ENCODE measurements around the gene NUDT1.

DNA sequence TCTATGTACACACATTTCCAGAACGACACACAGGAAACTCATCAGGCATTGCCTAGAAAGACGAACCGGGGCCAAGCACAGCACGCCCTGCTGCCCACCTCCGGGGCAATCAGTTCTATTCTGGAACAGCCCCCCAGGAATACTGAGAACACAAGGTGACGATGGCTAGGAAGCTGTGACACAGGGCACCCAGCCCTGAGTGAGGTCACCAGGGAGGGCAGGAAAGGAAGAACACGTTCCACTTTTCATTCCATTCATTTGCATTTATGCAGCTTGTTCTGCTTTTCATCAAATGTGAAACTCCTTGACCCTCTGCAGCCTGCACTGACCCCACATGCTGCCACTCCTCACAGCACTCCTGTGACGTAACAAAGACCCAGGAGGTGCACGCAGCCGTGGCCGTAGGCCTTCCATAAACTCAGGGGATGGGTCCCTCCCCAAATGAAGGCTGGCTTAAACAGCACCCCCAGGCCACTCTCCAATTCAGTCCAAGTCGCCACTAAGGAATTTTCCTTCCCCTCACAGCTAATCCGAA is 38.2 kb upstream of the NUDT1 start:
- TF ChIP-seq, protein P1, sequence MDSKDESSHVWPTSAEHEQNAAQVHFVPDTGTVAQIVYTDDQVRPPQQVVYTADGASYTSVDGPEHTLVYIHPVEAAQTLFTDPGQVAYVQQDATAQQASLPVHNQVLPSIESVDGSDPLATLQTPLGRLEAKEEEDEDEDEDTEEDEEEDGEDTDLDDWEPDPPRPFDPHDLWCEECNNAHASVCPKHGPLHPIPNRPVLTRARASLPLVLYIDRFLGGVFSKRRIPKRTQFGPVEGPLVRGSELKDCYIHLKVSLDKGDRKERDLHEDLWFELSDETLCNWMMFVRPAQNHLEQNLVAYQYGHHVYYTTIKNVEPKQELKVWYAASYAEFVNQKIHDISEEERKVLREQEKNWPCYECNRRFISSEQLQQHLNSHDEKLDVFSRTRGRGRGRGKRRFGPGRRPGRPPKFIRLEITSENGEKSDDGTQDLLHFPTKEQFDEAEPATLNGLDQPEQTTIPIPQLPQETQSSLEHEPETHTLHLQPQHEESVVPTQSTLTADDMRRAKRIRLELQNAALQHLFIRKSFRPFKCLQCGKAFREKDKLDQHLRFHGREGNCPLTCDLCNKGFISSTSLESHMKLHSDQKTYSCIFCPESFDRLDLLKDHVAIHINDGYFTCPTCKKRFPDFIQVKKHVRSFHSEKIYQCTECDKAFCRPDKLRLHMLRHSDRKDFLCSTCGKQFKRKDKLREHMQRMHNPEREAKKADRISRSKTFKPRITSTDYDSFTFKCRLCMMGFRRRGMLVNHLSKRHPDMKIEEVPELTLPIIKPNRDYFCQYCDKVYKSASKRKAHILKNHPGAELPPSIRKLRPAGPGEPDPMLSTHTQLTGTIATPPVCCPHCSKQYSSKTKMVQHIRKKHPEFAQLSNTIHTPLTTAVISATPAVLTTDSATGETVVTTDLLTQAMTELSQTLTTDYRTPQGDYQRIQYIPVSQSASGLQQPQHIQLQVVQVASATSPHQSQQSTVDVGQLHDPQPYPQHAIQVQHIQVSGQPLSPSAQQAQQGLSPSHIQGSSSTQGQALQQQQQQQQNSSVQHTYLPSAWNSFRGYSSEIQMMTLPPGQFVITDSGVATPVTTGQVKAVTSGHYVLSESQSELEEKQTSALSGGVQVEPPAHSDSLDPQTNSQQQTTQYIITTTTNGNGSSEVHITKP (tag by site-specific recombination; IDR thresholded peaks at IDR 0.05): no peak
- TF ChIP-seq, protein P2, sequence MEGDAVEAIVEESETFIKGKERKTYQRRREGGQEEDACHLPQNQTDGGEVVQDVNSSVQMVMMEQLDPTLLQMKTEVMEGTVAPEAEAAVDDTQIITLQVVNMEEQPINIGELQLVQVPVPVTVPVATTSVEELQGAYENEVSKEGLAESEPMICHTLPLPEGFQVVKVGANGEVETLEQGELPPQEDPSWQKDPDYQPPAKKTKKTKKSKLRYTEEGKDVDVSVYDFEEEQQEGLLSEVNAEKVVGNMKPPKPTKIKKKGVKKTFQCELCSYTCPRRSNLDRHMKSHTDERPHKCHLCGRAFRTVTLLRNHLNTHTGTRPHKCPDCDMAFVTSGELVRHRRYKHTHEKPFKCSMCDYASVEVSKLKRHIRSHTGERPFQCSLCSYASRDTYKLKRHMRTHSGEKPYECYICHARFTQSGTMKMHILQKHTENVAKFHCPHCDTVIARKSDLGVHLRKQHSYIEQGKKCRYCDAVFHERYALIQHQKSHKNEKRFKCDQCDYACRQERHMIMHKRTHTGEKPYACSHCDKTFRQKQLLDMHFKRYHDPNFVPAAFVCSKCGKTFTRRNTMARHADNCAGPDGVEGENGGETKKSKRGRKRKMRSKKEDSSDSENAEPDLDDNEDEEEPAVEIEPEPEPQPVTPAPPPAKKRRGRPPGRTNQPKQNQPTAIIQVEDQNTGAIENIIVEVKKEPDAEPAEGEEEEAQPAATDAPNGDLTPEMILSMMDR (tag by site-specific recombination; IDR thresholded peaks at IDR 0.05): no peak
- TF ChIP-seq ZIC2 (tag by site-specific recombination; IDR thresholded peaks at IDR 0.05): no peak
- no peak for TF ChIP-seq SALL2 (tag by site-specific recombination; IDR thresholded peaks at IDR 0.05; ENCODE audit: borderline replicate concordance)
- no peak for TF ChIP-seq TCF7L2 (IDR thresholded peaks at IDR 0.05; ENCODE audit: borderline replicate concordance, low read depth, low read length)
- TF ChIP-seq PRDM1 (tag by site-specific recombination; IDR thresholded peaks at IDR 0.05): no peak

Data from HEK293 (cell line).